HepG2 (cell line): Measurements from ENCODE around the gene SGF29. TPM values are rescaled to one million over a fixed set of nuclear protein-coding genes. Genes with fewer than 3 reads are reported as not detected.
A peak's percentile ranks its signal among the peaks of the same experiment; 100 is the strongest.

Experiments
- FOXJ3 ChIP-seq: sonication (generic); formaldehyde crosslinking; IDR thresholded peaks from 2 replicates; pipeline ENCODE4 v1.4.0; 2020; ENCODE audit warnings: missing genetic modification reagents, mild to moderate bottlenecking, borderline replicate concordance
- HMG20B ChIP-seq: conservative IDR thresholded peaks from 2 replicates; pipeline ENCODE4 v1.6.1; 2016; ENCODE audit warnings: missing genetic modification reagents, missing compliant biosample characterization
- KDM2A ChIP-seq: sonication (generic); formaldehyde crosslinking; IDR thresholded peaks from 2 replicates; pipeline ENCODE4 v1.4.0; 2020; ENCODE audit warnings: low read depth, missing genetic modification reagents, borderline replicate concordance
- MEF2D ChIP-seq: sonication (generic); formaldehyde crosslinking; IDR thresholded peaks from 2 replicates; pipeline ENCODE4 v1.5.1; 2020; ENCODE audit warnings: mild to moderate bottlenecking, missing genetic modification reagents
- NAIF1 ChIP-seq: sonication (generic); formaldehyde crosslinking; IDR thresholded peaks from 2 replicates; pipeline ENCODE4 v1.5.0; 2020; ENCODE audit warnings: mild to moderate bottlenecking, missing genetic modification reagents, borderline replicate concordance
- NR2C2 ChIP-seq: sonication (generic); formaldehyde crosslinking; IDR thresholded peaks from 2 replicates; pipeline ENCODE4 v1.4.0; 2020; ENCODE audit warnings: missing genetic modification reagents, mild to moderate bottlenecking, moderate library complexity, borderline replicate concordance
- NR2F6 ChIP-seq, 2 experiments: IDR thresholded peaks; 2 replicates each; pipeline ENCODE4 v1.6.1; 2016; ENCODE audit warnings: antibody characterized with exemption in 1 of 2, mild to moderate bottlenecking in 1 of 2
- RFXANK ChIP-seq: IDR thresholded peaks from 2 replicates; pipeline ENCODE4 v1.6.1; 2016
- RFXAP ChIP-seq: sonication (generic); formaldehyde crosslinking; IDR thresholded peaks from 2 replicates; pipeline ENCODE4 v1.4.0; 2020; ENCODE audit warnings: missing genetic modification reagents, borderline replicate concordance
- SALL2 ChIP-seq: sonication (generic); formaldehyde crosslinking; IDR thresholded peaks from 2 replicates; pipeline ENCODE4 v1.8.1; 2023; ENCODE audit warnings: mild to moderate bottlenecking, missing genetic modification reagents, inconsistent platforms
- SOX6 ChIP-seq, 2 experiments: fragments of 450-650 bp in 1 of 2; sonication (generic) in 1 of 2; formaldehyde crosslinking in 1 of 2; IDR thresholded peaks; 2 replicates each; pipeline versions ENCODE4 v1.4.0 to v1.6.1; 2017 to 2020; ENCODE audit warnings: antibody characterized with exemption in 1 of 2, mild to moderate bottlenecking in 1 of 2, missing genetic modification reagents in 1 of 2
- SYNCRIP ChIP-seq: fragments of 200-400 bp; formaldehyde crosslinking; IDR thresholded peaks from 2 replicates; pipeline ENCODE4 v1.6.1; 2018; ENCODE audit warnings: mild to moderate bottlenecking, low read depth, low read length; ENCODE audit not compliant: insufficient read depth
- ZEB1 ChIP-seq: IDR thresholded peaks from 2 replicates; pipeline ENCODE4 v1.6.1; 2012; ENCODE audit warnings: mild to moderate bottlenecking, low read depth, inconsistent platforms; ENCODE audit not compliant: insufficient replicate concordance
- ZFP82 ChIP-seq: sonication (generic); formaldehyde crosslinking; IDR thresholded peaks from 2 replicates; pipeline ENCODE4 v1.5.1; 2020; ENCODE audit warnings: mild to moderate bottlenecking, missing genetic modification reagents, borderline replicate concordance
- ZKSCAN8 ChIP-seq: IDR thresholded peaks from 2 replicates; pipeline ENCODE4 v1.6.1; 2016; ENCODE audit warnings: borderline replicate concordance, missing genetic modification reagents, missing compliant biosample characterization
- ZNF205 ChIP-seq: IDR thresholded peaks from 2 replicates; pipeline ENCODE4 v1.6.1; 2018; ENCODE audit warnings: missing biosample characterization, missing genetic modification reagents
- ZNF556 ChIP-seq: sonication (generic); formaldehyde crosslinking; IDR thresholded peaks from 2 replicates; pipeline ENCODE4 v1.4.0; 2020; ENCODE audit warnings: mild to moderate bottlenecking, missing genetic modification reagents, borderline replicate concordance
- ZNF678 ChIP-seq: sonication (generic); formaldehyde crosslinking; IDR thresholded peaks from 2 replicates; pipeline ENCODE4 v1.4.0; 2020; ENCODE audit warnings: mild to moderate bottlenecking, missing genetic modification reagents
- ZNF883 ChIP-seq: sonication (generic); formaldehyde crosslinking; IDR thresholded peaks from 2 replicates; pipeline ENCODE4 v1.5.1; 2020; ENCODE audit warnings: mild to moderate bottlenecking, missing genetic modification reagents; ENCODE audit errors: not compliant biosample characterization
- polyA plus RNA-seq, 8 experiments: library from polyadenylated mRNA; depleted of rRNA in 3 of 8; stranded (reverse) in 7 of 8; unstranded in 1 of 8; fragments of >200 nt; fragmentation: Illumina TruSeq in 4 of 8; extraction: Trizol in 4 of 8; gene quantifications; 2 replicates each; pipeline versions ENCODE4 v1.2.1 to v1.2.3, GENCODE V29; 2011 to 2016; ENCODE audit warnings: low read depth in 4 of 8, missing spikeins in 1 of 8, mixed read lengths in 1 of 8; ENCODE audit not compliant: insufficient read depth in 1 of 8
- total RNA-seq, 5 experiments: library from RNA; depleted of rRNA; stranded (reverse); fragments of >200 nt; fragmentation: Illumina TruSeq; extraction: Trizol; gene quantifications; 2 replicates each; pipeline ENCODE4 v1.2.3, GENCODE V29; 2016; ENCODE audit warnings: low read depth in 1 of 5
- TF ChIP-seq, protein P1 (sequence below): sonication (generic); formaldehyde crosslinking; IDR thresholded peaks from 2 replicates; pipeline ENCODE4 v1.5.0; 2020; ENCODE audit warnings: missing genetic modification reagents
- TF ChIP-seq, protein P2 (sequence below): IDR thresholded peaks from 2 replicates; pipeline ENCODE4 v1.6.1; 2016; ENCODE audit warnings: low read depth, borderline replicate concordance
- TF ChIP-seq, protein P3 (sequence below): sonication (generic); formaldehyde crosslinking; conservative IDR thresholded peaks from 2 replicates; pipeline ENCODE4 v1.4.0; 2020; ENCODE audit warnings: mild to moderate bottlenecking, missing genetic modification reagents, moderate library complexity
- TF ChIP-seq, protein P4 (sequence below): sonication (generic); formaldehyde crosslinking; IDR thresholded peaks from 2 replicates; pipeline ENCODE4 v1.9.0; 2021; ENCODE audit warnings: missing genetic modification reagents, mild to moderate bottlenecking, borderline replicate concordance

Gene SGF29
- total and polyA plus RNA-seq, 2 of the 13 experiments (the other 11 are each of a cell fraction or from before 2014, with no cell fraction given): 5.0 to 29.4 TPM

DNA sequence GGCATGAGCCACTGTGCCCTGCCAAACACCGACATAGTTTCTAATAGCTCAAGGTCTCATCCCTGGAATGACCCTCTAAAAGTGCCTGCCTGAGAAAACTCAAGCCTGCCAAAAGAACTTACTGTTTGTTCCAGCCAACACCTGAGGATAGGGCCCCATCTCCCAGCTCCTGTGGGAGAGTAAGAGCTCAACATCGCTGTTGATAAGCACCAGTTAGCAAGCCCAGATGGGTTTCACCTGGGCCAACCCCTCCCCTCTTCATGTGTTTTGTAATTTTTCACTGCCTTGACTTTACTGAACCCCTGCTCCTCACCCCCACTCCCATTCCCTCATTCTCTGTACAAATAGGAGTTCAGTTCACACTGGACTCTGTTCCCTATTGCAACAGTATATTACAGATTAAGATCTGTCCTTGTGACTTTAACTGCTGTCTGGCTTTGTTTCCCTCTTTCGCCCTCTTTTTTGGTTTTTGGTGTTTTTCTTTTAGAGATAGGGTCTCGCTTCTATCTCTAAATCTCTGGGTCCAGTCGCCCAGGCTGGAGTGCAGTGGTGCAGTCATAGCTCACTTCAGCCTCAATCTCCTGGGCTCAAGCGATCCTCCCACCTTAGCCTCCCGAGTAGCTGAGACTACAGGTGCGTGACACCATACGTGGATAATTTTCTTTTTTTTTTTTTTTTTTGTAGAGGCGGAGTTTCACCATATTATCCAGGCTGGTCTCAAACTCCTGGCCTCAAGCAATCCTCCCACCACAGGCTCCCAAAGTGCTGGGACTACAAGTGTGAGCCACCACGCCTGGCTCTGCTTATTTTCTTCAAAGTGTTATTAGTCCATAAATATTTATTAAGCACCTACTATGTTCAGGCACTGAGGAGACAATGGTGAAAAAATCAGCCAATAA, 27.3 kb upstream of the SGF29 start (continued):
- TF ChIP-seq, protein P1, sequence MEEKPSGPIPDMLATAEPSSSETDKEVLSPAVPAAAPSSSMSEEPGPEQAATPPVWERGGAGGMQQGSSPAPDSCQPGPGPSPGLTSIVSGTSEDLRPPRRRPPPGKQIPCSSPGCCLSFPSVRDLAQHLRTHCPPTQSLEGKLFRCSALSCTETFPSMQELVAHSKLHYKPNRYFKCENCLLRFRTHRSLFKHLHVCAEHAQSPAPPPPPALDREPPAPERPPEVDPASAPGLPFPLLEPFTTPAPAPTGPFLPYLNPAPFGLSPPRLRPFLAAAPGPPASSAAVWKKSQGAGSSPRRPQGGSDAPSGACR (CRISPR knock-in tag): peak; percentile 52; the same call in 1 of the 2 replicates
- TF ChIP-seq ZNF883 (CRISPR knock-in tag): peak; percentile 47
- peak; percentile 85 for TF ChIP-seq NR2C2 (CRISPR knock-in tag)
- TF ChIP-seq NR2F6 (IDR thresholded peaks at IDR 0.05): peak; percentile 87
- peak; percentile 90 for TF ChIP-seq NR2F6 (CRISPR knock-in tag; IDR thresholded peaks at IDR 0.05)
- peak; percentile 92 for TF ChIP-seq MEF2D
- peak; percentile 95 for TF ChIP-seq ZKSCAN8
- TF ChIP-seq, protein P2, sequence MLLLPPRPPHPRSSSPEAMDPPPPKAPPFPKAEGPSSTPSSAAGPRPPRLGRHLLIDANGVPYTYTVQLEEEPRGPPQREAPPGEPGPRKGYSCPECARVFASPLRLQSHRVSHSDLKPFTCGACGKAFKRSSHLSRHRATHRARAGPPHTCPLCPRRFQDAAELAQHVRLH: peak; percentile 51; the same call in 1 of the 2 replicates
- TF ChIP-seq ZNF678 (CRISPR knock-in tag): no peak
- TF ChIP-seq, protein P3, sequence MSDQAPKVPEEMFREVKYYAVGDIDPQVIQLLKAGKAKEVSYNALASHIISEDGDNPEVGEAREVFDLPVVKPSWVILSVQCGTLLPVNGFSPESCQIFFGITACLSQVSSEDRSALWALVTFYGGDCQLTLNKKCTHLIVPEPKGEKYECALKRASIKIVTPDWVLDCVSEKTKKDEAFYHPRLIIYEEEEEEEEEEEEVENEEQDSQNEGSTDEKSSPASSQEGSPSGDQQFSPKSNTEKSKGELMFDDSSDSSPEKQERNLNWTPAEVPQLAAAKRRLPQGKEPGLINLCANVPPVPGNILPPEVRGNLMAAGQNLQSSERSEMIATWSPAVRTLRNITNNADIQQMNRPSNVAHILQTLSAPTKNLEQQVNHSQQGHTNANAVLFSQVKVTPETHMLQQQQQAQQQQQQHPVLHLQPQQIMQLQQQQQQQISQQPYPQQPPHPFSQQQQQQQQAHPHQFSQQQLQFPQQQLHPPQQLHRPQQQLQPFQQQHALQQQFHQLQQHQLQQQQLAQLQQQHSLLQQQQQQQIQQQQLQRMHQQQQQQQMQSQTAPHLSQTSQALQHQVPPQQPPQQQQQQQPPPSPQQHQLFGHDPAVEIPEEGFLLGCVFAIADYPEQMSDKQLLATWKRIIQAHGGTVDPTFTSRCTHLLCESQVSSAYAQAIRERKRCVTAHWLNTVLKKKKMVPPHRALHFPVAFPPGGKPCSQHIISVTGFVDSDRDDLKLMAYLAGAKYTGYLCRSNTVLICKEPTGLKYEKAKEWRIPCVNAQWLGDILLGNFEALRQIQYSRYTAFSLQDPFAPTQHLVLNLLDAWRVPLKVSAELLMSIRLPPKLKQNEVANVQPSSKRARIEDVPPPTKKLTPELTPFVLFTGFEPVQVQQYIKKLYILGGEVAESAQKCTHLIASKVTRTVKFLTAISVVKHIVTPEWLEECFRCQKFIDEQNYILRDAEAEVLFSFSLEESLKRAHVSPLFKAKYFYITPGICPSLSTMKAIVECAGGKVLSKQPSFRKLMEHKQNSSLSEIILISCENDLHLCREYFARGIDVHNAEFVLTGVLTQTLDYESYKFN (CRISPR knock-in tag): peak; percentile 100
- TF ChIP-seq ZNF556 (CRISPR knock-in tag): peak; percentile 82; the same call in 1 of the 2 replicates
- peak; percentile 93 for TF ChIP-seq ZEB1
- TF ChIP-seq RFXAP (CRISPR knock-in tag): 0 out of 2 replicates have a peak, but pooled peaks have one; percentile 24
- TF ChIP-seq SOX6 (IDR thresholded peaks at IDR 0.05): no peak
- TF ChIP-seq SOX6 (CRISPR knock-in tag; IDR thresholded peaks at IDR 0.05): peak; percentile 99
- TF ChIP-seq ZFP82 (CRISPR knock-in tag): no peak; the same call in 1 of the 2 replicates
- no peak for TF ChIP-seq SYNCRIP
- TF ChIP-seq RFXANK (CRISPR knock-in tag): 0 out of 2 replicates have a peak, but pooled peaks have one; percentile 48
- peak; percentile 58; the same call in 1 of the 2 replicates for TF ChIP-seq ZNF205 (CRISPR knock-in tag)
- TF ChIP-seq HMG20B (CRISPR knock-in tag): peak; percentile 96
- peak; percentile 94; the same call in 1 of the 2 replicates for TF ChIP-seq FOXJ3 (CRISPR knock-in tag)
- peak; percentile 43; the same call in 1 of the 2 replicates for TF ChIP-seq KDM2A (CRISPR knock-in tag)
- TF ChIP-seq NAIF1 (CRISPR knock-in tag): no peak
- peak; percentile 80 for TF ChIP-seq SALL2 (CRISPR knock-in tag)
- TF ChIP-seq, protein P4, sequence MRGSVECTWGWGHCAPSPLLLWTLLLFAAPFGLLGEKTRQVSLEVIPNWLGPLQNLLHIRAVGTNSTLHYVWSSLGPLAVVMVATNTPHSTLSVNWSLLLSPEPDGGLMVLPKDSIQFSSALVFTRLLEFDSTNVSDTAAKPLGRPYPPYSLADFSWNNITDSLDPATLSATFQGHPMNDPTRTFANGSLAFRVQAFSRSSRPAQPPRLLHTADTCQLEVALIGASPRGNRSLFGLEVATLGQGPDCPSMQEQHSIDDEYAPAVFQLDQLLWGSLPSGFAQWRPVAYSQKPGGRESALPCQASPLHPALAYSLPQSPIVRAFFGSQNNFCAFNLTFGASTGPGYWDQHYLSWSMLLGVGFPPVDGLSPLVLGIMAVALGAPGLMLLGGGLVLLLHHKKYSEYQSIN: no peak
